ENCODE data around the gene LRRTM1.

Gene LRRTM1

DNA sequence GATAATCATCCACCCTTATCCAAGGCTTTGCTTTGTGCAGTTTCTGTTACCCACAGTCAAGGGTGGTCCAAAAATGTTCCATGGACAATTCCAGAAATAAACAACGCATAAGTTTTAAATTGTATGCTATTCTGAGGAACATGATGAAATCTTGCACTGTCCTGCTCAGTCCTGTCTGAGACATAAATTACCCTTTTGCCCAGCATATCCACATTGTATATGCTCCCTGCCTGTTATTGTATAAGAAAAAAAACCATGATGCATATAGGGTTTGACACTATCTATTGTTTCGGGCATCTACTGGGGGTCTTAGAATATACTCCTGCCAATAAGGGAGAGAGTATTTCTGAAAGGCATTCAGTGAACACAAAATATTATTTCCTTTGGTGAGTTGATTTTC, 24.0 kb downstream of the LRRTM1 start (continued):
- TF ChIP-seq, protein P1, sequence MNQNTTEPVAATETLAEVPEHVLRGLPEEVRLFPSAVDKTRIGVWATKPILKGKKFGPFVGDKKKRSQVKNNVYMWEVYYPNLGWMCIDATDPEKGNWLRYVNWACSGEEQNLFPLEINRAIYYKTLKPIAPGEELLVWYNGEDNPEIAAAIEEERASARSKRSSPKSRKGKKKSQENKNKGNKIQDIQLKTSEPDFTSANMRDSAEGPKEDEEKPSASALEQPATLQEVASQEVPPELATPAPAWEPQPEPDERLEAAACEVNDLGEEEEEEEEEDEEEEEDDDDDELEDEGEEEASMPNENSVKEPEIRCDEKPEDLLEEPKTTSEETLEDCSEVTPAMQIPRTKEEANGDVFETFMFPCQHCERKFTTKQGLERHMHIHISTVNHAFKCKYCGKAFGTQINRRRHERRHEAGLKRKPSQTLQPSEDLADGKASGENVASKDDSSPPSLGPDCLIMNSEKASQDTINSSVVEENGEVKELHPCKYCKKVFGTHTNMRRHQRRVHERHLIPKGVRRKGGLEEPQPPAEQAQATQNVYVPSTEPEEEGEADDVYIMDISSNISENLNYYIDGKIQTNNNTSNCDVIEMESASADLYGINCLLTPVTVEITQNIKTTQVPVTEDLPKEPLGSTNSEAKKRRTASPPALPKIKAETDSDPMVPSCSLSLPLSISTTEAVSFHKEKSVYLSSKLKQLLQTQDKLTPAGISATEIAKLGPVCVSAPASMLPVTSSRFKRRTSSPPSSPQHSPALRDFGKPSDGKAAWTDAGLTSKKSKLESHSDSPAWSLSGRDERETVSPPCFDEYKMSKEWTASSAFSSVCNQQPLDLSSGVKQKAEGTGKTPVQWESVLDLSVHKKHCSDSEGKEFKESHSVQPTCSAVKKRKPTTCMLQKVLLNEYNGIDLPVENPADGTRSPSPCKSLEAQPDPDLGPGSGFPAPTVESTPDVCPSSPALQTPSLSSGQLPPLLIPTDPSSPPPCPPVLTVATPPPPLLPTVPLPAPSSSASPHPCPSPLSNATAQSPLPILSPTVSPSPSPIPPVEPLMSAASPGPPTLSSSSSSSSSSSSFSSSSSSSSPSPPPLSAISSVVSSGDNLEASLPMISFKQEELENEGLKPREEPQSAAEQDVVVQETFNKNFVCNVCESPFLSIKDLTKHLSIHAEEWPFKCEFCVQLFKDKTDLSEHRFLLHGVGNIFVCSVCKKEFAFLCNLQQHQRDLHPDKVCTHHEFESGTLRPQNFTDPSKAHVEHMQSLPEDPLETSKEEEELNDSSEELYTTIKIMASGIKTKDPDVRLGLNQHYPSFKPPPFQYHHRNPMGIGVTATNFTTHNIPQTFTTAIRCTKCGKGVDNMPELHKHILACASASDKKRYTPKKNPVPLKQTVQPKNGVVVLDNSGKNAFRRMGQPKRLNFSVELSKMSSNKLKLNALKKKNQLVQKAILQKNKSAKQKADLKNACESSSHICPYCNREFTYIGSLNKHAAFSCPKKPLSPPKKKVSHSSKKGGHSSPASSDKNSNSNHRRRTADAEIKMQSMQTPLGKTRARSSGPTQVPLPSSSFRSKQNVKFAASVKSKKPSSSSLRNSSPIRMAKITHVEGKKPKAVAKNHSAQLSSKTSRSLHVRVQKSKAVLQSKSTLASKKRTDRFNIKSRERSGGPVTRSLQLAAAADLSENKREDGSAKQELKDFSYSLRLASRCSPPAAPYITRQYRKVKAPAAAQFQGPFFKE (tag by site-specific recombination; IDR thresholded peaks at IDR 0.05; ENCODE audit: borderline replicate concordance), result no peak
- TF ChIP-seq ZNF704 (tag by site-specific recombination; IDR thresholded peaks at IDR 0.05), result no peak

DNA sequence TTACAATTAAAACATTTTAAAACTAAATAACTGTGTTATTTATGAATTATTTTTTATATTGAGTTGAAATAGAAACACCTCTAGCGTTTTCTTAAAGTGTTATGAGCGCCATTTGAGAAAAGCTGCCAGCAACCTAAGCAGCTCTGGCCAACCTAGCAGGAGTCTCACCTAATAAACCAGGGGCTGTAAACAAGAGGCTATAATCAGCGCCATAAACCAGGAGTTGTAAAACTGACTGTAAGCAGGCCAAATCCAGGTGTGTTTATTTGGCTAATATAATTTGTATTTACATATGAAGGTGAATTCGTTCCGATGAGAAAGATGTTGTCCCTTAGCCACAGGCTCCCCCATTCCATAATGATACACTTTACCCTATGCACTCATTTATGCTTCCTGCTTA, 34.7 kb downstream of the LRRTM1 start:
- H3K27ac ChIP-seq (ENCODE audit: extremely low read depth, low read depth, low read length), result no peak overlapping the region
- no peaks in the 10 kb centered on the region for H3K36me3 ChIP-seq (ENCODE audit: control insufficient read depth in 2 of 2, insufficient read depth in 1 of 2, low read length in 2 of 2)
- H3K4me3 ChIP-seq (ENCODE audit: low read depth, low read length), result no peak overlapping the region
- TF ChIP-seq ZNF335 (tag by site-specific recombination; conservative IDR thresholded peaks at IDR 0.05), result no peak
- no peak for TF ChIP-seq ZNF639 (tag by site-specific recombination; IDR thresholded peaks at IDR 0.05)
- no peak for TF ChIP-seq ZEB2 (tag by site-specific recombination; IDR thresholded peaks at IDR 0.05)
- no peak for TF ChIP-seq HOXD13 (CRISPR knock-in tag; IDR thresholded peaks at IDR 0.05; ENCODE audit: borderline replicate concordance)
- TF ChIP-seq ZNF394 (tag by site-specific recombination; IDR thresholded peaks at IDR 0.05; ENCODE audit: borderline replicate concordance), result no peak
- TF ChIP-seq ZBTB10 (tag by site-specific recombination; IDR thresholded peaks at IDR 0.05), result no peak
- no peak for TF ChIP-seq WT1 (tag by site-specific recombination; IDR thresholded peaks at IDR 0.05)
- no peak for TF ChIP-seq TCF7L2 (IDR thresholded peaks at IDR 0.05; ENCODE audit: borderline replicate concordance, low read depth, low read length)
- no peak for TF ChIP-seq ZNF48 (tag by site-specific recombination; IDR thresholded peaks at IDR 0.05)
- no peak for TF ChIP-seq SP7 (tag by site-specific recombination; IDR thresholded peaks at IDR 0.05)
- no peak for TF ChIP-seq GLI4 (tag by site-specific recombination; IDR thresholded peaks at IDR 0.05)
- no peak for TF ChIP-seq ZFP3 (tag by site-specific recombination; IDR thresholded peaks at IDR 0.05; ENCODE audit: low read depth)
- TF ChIP-seq, protein P2, sequence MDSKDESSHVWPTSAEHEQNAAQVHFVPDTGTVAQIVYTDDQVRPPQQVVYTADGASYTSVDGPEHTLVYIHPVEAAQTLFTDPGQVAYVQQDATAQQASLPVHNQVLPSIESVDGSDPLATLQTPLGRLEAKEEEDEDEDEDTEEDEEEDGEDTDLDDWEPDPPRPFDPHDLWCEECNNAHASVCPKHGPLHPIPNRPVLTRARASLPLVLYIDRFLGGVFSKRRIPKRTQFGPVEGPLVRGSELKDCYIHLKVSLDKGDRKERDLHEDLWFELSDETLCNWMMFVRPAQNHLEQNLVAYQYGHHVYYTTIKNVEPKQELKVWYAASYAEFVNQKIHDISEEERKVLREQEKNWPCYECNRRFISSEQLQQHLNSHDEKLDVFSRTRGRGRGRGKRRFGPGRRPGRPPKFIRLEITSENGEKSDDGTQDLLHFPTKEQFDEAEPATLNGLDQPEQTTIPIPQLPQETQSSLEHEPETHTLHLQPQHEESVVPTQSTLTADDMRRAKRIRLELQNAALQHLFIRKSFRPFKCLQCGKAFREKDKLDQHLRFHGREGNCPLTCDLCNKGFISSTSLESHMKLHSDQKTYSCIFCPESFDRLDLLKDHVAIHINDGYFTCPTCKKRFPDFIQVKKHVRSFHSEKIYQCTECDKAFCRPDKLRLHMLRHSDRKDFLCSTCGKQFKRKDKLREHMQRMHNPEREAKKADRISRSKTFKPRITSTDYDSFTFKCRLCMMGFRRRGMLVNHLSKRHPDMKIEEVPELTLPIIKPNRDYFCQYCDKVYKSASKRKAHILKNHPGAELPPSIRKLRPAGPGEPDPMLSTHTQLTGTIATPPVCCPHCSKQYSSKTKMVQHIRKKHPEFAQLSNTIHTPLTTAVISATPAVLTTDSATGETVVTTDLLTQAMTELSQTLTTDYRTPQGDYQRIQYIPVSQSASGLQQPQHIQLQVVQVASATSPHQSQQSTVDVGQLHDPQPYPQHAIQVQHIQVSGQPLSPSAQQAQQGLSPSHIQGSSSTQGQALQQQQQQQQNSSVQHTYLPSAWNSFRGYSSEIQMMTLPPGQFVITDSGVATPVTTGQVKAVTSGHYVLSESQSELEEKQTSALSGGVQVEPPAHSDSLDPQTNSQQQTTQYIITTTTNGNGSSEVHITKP (tag by site-specific recombination; IDR thresholded peaks at IDR 0.05), result no peak
- no peak for TF ChIP-seq ZNF521 (tag by site-specific recombination; IDR thresholded peaks at IDR 0.05)
- no peak for TF ChIP-seq ZBTB8A (tag by site-specific recombination; IDR thresholded peaks at IDR 0.05)
- no peak for TF ChIP-seq KLF7 (tag by site-specific recombination; IDR thresholded peaks at IDR 0.05; ENCODE audit: borderline replicate concordance)
- CTCF ChIA-PET, result no interaction called here
- POLR2A ChIA-PET, result no interaction called here
- no peaks in the 10 kb centered on the region for H3K9me3 ChIP-seq (ENCODE audit: control insufficient read depth, insufficient read depth, low read depth, low read length)
- no peaks in the 10 kb centered on the region for H3K4me1 ChIP-seq (ENCODE audit: control insufficient read depth, insufficient read depth, low read length)
